Measurements from ENCODE around the gene EVA1A. TPM values are rescaled to one million over a fixed set of nuclear protein-coding genes. Genes with fewer than 3 reads are reported as not detected.
"Not testable (repeated sequence)": the region's sequence is repeated elsewhere in the genome, so short reads cannot be mapped to it uniquely, and the experiment has no call there.

Gene EVA1A
- total RNA-seq, 1 donor from 2014 or later, result 19.0 TPM

GRCh38 chr2:75489721-75490120, 71.0 kb downstream of the EVA1A start:
- Mint-ChIP-seq H3K27ac (ENCODE audit: unreplicated experiment) (no peak overlapping the region), H3K9me3 (ENCODE audit: unreplicated experiment) (peaks cover 3% of the 10 kb centered on the region), H3K4me1 (ENCODE audit: low read depth, unreplicated experiment) (no peaks in the 10 kb centered on the region), H3K36me3 (ENCODE audit: low read depth, unreplicated experiment) (peaks cover 17% of the 10 kb centered on the region), H3K27me3 (ENCODE audit: low read depth, unreplicated experiment) (no peaks in the 10 kb centered on the region), H3K4me3 (ENCODE audit: unreplicated experiment) (no peak overlapping the region)
- H3K9ac ChIP-seq (ENCODE audit: low read length), result no peak overlapping the region
- peaks cover 22% of the 10 kb centered on the region for H3K36me3 ChIP-seq (ENCODE audit: insufficient read depth, low read length)
- DNase-seq (ENCODE audit: low read depth) (no peak), FAIRE-seq (no peak)
- no peak overlapping the region for H3K4me2 ChIP-seq (ENCODE audit: low read length)
- H2AFZ ChIP-seq (ENCODE audit: low read depth, low read length), result no peak overlapping the region
- H4K20me1 ChIP-seq (ENCODE audit: insufficient read depth, low read length), result peaks cover 30% of the 10 kb centered on the region
- H3K4me1 ChIP-seq (ENCODE audit: insufficient read depth, low read length), result peaks cover 5% of the 10 kb centered on the region
- no peak overlapping the region for H3K4me3 ChIP-seq (ENCODE audit: insufficient read depth, low read depth, low read length)
- H3K27me3 ChIP-seq (ENCODE audit: insufficient read depth, low read length), result no peaks in the 10 kb centered on the region
- TF ChIP-seq, protein P1, sequence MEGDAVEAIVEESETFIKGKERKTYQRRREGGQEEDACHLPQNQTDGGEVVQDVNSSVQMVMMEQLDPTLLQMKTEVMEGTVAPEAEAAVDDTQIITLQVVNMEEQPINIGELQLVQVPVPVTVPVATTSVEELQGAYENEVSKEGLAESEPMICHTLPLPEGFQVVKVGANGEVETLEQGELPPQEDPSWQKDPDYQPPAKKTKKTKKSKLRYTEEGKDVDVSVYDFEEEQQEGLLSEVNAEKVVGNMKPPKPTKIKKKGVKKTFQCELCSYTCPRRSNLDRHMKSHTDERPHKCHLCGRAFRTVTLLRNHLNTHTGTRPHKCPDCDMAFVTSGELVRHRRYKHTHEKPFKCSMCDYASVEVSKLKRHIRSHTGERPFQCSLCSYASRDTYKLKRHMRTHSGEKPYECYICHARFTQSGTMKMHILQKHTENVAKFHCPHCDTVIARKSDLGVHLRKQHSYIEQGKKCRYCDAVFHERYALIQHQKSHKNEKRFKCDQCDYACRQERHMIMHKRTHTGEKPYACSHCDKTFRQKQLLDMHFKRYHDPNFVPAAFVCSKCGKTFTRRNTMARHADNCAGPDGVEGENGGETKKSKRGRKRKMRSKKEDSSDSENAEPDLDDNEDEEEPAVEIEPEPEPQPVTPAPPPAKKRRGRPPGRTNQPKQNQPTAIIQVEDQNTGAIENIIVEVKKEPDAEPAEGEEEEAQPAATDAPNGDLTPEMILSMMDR (IDR thresholded peaks at IDR 0.05; ENCODE audit: insufficient read depth, low read depth, low read length), result no peak
- no peak overlapping the region for H3K27ac ChIP-seq (ENCODE audit: low read depth, low read length)
- H3K9me3 ChIP-seq (ENCODE audit: insufficient read depth, low read depth, low read length), result no peaks in the 10 kb centered on the region
- peaks cover 16% of the 10 kb centered on the region for H3K79me2 ChIP-seq (ENCODE audit: insufficient read depth, low read length)

GRCh38 chr2:75488157-75488556, 72.6 kb downstream of the EVA1A start:
- H3K36me3 Mint-ChIP-seq (ENCODE audit: low read depth, unreplicated experiment), result peaks cover 9% of the 10 kb centered on the region
- peaks cover under 1% of the 10 kb centered on the region for H3K79me2 ChIP-seq (ENCODE audit: insufficient read depth, low read length)
- peaks cover 3% of the 10 kb centered on the region for H3K9me3 Mint-ChIP-seq (ENCODE audit: unreplicated experiment)
- TF ChIP-seq, protein P1 (IDR thresholded peaks at IDR 0.05; ENCODE audit: insufficient read depth, low read depth, low read length), result no peak
- no peak for TF ChIP-seq EZH2 (IDR thresholded peaks at IDR 0.05; ENCODE audit: insufficient read depth, low read length)
- H3K27ac Mint-ChIP-seq (ENCODE audit: unreplicated experiment), result no peak overlapping the region
- no peaks in the 10 kb centered on the region for H3K27me3 ChIP-seq (ENCODE audit: insufficient read depth, low read length)
- H3K4me2 ChIP-seq (ENCODE audit: low read length), result no peak overlapping the region
- peaks cover 15% of the 10 kb centered on the region for H4K20me1 ChIP-seq (ENCODE audit: insufficient read depth, low read length)
- peaks cover 5% of the 10 kb centered on the region for H3K4me1 ChIP-seq (ENCODE audit: insufficient read depth, low read length)
- DNase-seq (ENCODE audit: low read depth), result no peak
- H3K9me3 ChIP-seq (ENCODE audit: insufficient read depth, low read depth, low read length), result no peaks in the 10 kb centered on the region
- no peak overlapping the region for H3K27ac ChIP-seq (ENCODE audit: low read depth, low read length)
- no peak overlapping the region for H3K9ac ChIP-seq (ENCODE audit: low read length)
- no peaks in the 10 kb centered on the region for H3K27me3 Mint-ChIP-seq (ENCODE audit: low read depth, unreplicated experiment)
- no peak overlapping the region for H3K4me3 ChIP-seq (ENCODE audit: insufficient read depth, low read depth, low read length)
- H3K4me3 Mint-ChIP-seq (ENCODE audit: unreplicated experiment), result no peak overlapping the region
- H3K36me3 ChIP-seq (ENCODE audit: insufficient read depth, low read length), result peaks cover 19% of the 10 kb centered on the region
- no peaks in the 10 kb centered on the region for H3K4me1 Mint-ChIP-seq (ENCODE audit: low read depth, unreplicated experiment)
- no peak overlapping the region for H2AFZ ChIP-seq (ENCODE audit: low read depth, low read length)
- no peak for FAIRE-seq

DNA sequence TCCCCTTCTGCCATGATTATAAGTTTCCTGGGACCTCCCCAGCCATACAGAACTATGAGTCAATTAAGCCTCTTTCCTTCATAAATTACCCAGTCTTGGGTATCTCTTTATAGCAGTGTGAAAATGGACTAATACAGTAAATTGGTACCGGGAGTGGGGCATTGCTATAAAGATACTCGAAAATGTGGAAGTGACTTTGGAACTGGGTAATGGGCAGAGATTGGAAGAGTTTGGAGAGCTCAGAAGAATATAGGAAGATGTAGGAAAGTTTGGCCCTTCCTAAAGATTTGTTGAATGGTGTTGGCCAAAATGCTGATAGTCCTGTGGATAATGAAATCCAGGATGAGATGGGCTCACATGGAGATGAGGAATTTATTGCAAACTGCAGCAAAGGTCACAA, 74.0 kb downstream of the EVA1A start:
- H3K36me3 ChIP-seq (ENCODE audit: insufficient read depth, low read length); H3K4me1 Mint-ChIP-seq (ENCODE audit: low read depth, unreplicated experiment); H2AFZ ChIP-seq (ENCODE audit: low read depth, low read length); H3K4me3 ChIP-seq (ENCODE audit: insufficient read depth, low read depth, low read length); H3K27me3 ChIP-seq (ENCODE audit: insufficient read depth, low read length); H3K79me2 ChIP-seq (ENCODE audit: insufficient read depth, low read length); H3K4me2 ChIP-seq (ENCODE audit: low read length); H3K36me3 Mint-ChIP-seq (ENCODE audit: low read depth, unreplicated experiment); H3K27ac Mint-ChIP-seq (ENCODE audit: unreplicated experiment); H3K9me3 ChIP-seq (ENCODE audit: insufficient read depth, low read depth, low read length); DNase-seq (ENCODE audit: low read depth); FAIRE-seq; H3K9ac ChIP-seq (ENCODE audit: low read length); H3K4me1 ChIP-seq (ENCODE audit: insufficient read depth, low read length); H3K27ac ChIP-seq (ENCODE audit: low read depth, low read length); H3K9me3 Mint-ChIP-seq (ENCODE audit: unreplicated experiment); H3K4me3 Mint-ChIP-seq (ENCODE audit: unreplicated experiment); H3K27me3 Mint-ChIP-seq (ENCODE audit: low read depth, unreplicated experiment): not testable (repeated sequence)
- peaks cover 12% of the 10 kb centered on the region for H4K20me1 ChIP-seq (ENCODE audit: insufficient read depth, low read length)
